IMR-90 (cell line): Measurements from ENCODE around the gene TMC3. TPM values are rescaled to one million over a fixed set of nuclear protein-coding genes. Genes with fewer than 3 reads are reported as not detected.
A peak's percentile ranks its signal among the peaks of the same experiment; 100 is the strongest.

Experiments
- ATAC-seq: fragments of 200-7000 bp; cut with Tn5 transposase; 2 replicates; pipeline ENCODE4 v1.9.1; 2020; ENCODE audit warnings: low read depth, mild to moderate bottlenecking, moderate library complexity
- BruUV-seq: library from RNA; stranded (reverse); fragments of 400-500 nt; replicated peaks from 2 replicates; lab custom pipeline; 2021; lab: Mats Ljungman, UMichigan
- CTCF ChIA-PET: fragments of 300-600 bp; formaldehyde crosslinking; extraction: SDS; loops from one replicate; lab custom pipeline; 2021; ENCODE audit warnings: antibody characterized with exemption; lab: Yijun Ruan, JAX
- POLR2A ChIA-PET: fragments of 300-600 bp; sonication (Branson Sonifier 250); formaldehyde crosslinking; loops from one replicate; lab custom pipeline; 2022; ENCODE audit warnings: antibody characterized with exemption; ENCODE audit not compliant: unreplicated experiment; lab: Charles Lee
- DNase-seq: peaks from one replicate; pipeline ENCODE4 v3.0.0; 2013
- H2AFZ ChIP-seq: replicated peaks from 2 replicates; pipeline ENCODE3; 2013; ENCODE audit warnings: low read length, mild to moderate bottlenecking; ENCODE audit not compliant: poor library complexity
- H2AK5ac ChIP-seq: 2 replicates; pipeline ENCODE4 v1.6.1; 2013; ENCODE audit warnings: low read depth, low read length, inconsistent platforms
- H2AK9ac ChIP-seq: replicated peaks from 2 replicates; pipeline ENCODE3; 2013; ENCODE audit warnings: mild to moderate bottlenecking, low read depth, low read length, moderate library complexity; ENCODE audit not compliant: poor library complexity
- H2BK120ac ChIP-seq: 2 replicates; pipeline ENCODE4 v1.6.1; 2013; ENCODE audit warnings: low read depth, low read length, inconsistent platforms
- H2BK15ac ChIP-seq: 3 replicates; pipeline ENCODE4 v1.6.1; 2013; ENCODE audit warnings: low read depth, low read length, inconsistent platforms
- H2BK20ac ChIP-seq: 2 replicates; pipeline ENCODE4 v1.6.1; 2013; ENCODE audit warnings: low read depth, mild to moderate bottlenecking, inconsistent platforms, low read length, moderate library complexity
- H2BK5ac ChIP-seq: 2 replicates; pipeline ENCODE4 v1.6.1; 2013; ENCODE audit warnings: mild to moderate bottlenecking, low read depth, low read length, inconsistent platforms; ENCODE audit not compliant: poor library complexity, severe bottlenecking
- H3K14ac ChIP-seq: replicated peaks from 2 replicates; pipeline ENCODE4 v1.6.1; 2013; ENCODE audit warnings: low read depth, low read length, inconsistent platforms
- H3K18ac ChIP-seq: 2 replicates; pipeline ENCODE4 v1.6.1; 2013; ENCODE audit warnings: low read depth, low read length, control low read depth
- H3K23ac ChIP-seq: 2 replicates; pipeline ENCODE4 v1.6.1; 2013; ENCODE audit warnings: low read depth, low read length, inconsistent platforms
- H3K27ac ChIP-seq: 2 replicates; pipeline ENCODE4 v1.5.1; 2013; ENCODE audit warnings: mild to moderate bottlenecking, control low read depth, low read length; ENCODE audit not compliant: insufficient read depth
- H3K27me3 ChIP-seq: 2 replicates; pipeline ENCODE4 v1.6.1; 2013; ENCODE audit warnings: low read length; ENCODE audit not compliant: control insufficient read depth, insufficient read depth
- H3K36me3 ChIP-seq: 2 replicates; pipeline ENCODE4 v1.6.1; 2013; ENCODE audit warnings: low read length, mixed read lengths; ENCODE audit not compliant: control insufficient read depth, insufficient read depth
- H3K4ac ChIP-seq: 2 replicates; pipeline ENCODE4 v1.6.1; 2013; ENCODE audit warnings: low read depth, low read length, inconsistent platforms
- H3K4me1 ChIP-seq: 2 replicates; pipeline ENCODE4 v1.6.1; 2013; ENCODE audit warnings: low read length, mixed read lengths; ENCODE audit not compliant: control insufficient read depth, insufficient read depth
- H3K4me2 ChIP-seq: 2 replicates; pipeline ENCODE4 v1.6.1; 2013; ENCODE audit warnings: low read depth, mild to moderate bottlenecking, control low read depth, low read length, moderate library complexity
- H3K4me3 ChIP-seq: 2 replicates; pipeline ENCODE4 v1.5.1; 2013; ENCODE audit warnings: low read depth, mild to moderate bottlenecking, control low read depth, low read length, moderate library complexity; ENCODE audit not compliant: insufficient read depth
- H3K56ac ChIP-seq: 2 replicates; pipeline ENCODE4 v1.6.1; 2013; ENCODE audit warnings: low read length, inconsistent platforms; ENCODE audit not compliant: insufficient read depth; ENCODE audit errors: extremely low read depth
- H3K79me1 ChIP-seq, 2 experiments: 2 replicates each; pipeline ENCODE4 v1.6.1; 2013; ENCODE audit warnings: low read length in 2 of 2, inconsistent platforms in 1 of 2, low read depth in 1 of 2
- H3K9ac ChIP-seq: 2 replicates; pipeline ENCODE4 v1.6.1; 2013; ENCODE audit warnings: low read depth, low read length, control low read depth
- H3K9me1 ChIP-seq: 2 replicates; pipeline ENCODE4 v1.6.1; 2013; ENCODE audit warnings: low read length, inconsistent platforms; ENCODE audit not compliant: insufficient read depth
- H3K9me3 ChIP-seq: 2 replicates; pipeline ENCODE4 v1.6.1; 2013; ENCODE audit warnings: low read length; ENCODE audit not compliant: control insufficient read depth, insufficient read depth
- H4K20me1 ChIP-seq: 2 replicates; pipeline ENCODE4 v1.6.1; 2013; ENCODE audit warnings: low read length, inconsistent platforms; ENCODE audit not compliant: insufficient read depth
- H4K5ac ChIP-seq: 2 replicates; pipeline ENCODE4 v1.6.1; 2013; ENCODE audit warnings: mild to moderate bottlenecking, low read depth, low read length, control low read depth
- H4K8ac ChIP-seq, 2 experiments: 2 replicates each; pipeline ENCODE4 v1.6.1; 2013; ENCODE audit warnings: low read depth in 2 of 2, low read length in 2 of 2, control low read depth in 1 of 2, inconsistent platforms in 1 of 2
- H4K91ac ChIP-seq: 2 replicates; pipeline ENCODE4 v1.6.1; 2013; ENCODE audit warnings: low read depth, low read length, inconsistent platforms; ENCODE audit not compliant: insufficient read depth
- BHLHE40 ChIP-seq: fragments of 150-350 bp; IDR thresholded peaks from 2 replicates; pipeline ENCODE4 v1.6.1; 2016; ENCODE audit warnings: mild to moderate bottlenecking, low read depth, low read length
- CEBPB ChIP-seq: IDR thresholded peaks from 2 replicates; pipeline ENCODE4 v1.6.1; 2012; ENCODE audit warnings: low read depth, low read length, improper control_type of control experiment
- CHD1 ChIP-seq: IDR thresholded peaks from 2 replicates; pipeline ENCODE4 v1.6.1; 2012; ENCODE audit warnings: low read depth, low read length, improper control_type of control experiment
- FOS ChIP-seq: fragments of 150-350 bp; IDR thresholded peaks from 2 replicates; pipeline ENCODE4 v1.6.1; 2016; ENCODE audit warnings: low read depth, low read length
- MAFK ChIP-seq: IDR thresholded peaks from 2 replicates; pipeline ENCODE4 v1.6.1; 2012; ENCODE audit warnings: low read depth, low read length, improper control_type of control experiment
- MAZ ChIP-seq: IDR thresholded peaks from 2 replicates; pipeline ENCODE4 v1.6.1; 2012; ENCODE audit warnings: low read depth, mild to moderate bottlenecking, low read length, improper control_type of control experiment, moderate library complexity, borderline replicate concordance
- POLR2A ChIP-seq: IDR thresholded peaks from 2 replicates; pipeline ENCODE4 v1.6.1; 2012; ENCODE audit warnings: mild to moderate bottlenecking, low read depth, low read length
- RAD21 ChIP-seq: IDR thresholded peaks from 2 replicates; pipeline ENCODE4 v1.6.1; 2012; ENCODE audit warnings: low read length, improper control_type of control experiment
- RCOR1 ChIP-seq: IDR thresholded peaks from 2 replicates; pipeline ENCODE4 v1.6.1; 2012; ENCODE audit warnings: mild to moderate bottlenecking, low read length, improper control_type of control experiment; ENCODE audit not compliant: insufficient replicate concordance
- RFX5 ChIP-seq: IDR thresholded peaks from 2 replicates; pipeline ENCODE4 v1.8.0; 2012; ENCODE audit warnings: low read depth, mild to moderate bottlenecking, low read length, moderate library complexity
- SMC3 ChIP-seq: fragments of 150-350 bp; IDR thresholded peaks from 2 replicates; pipeline ENCODE4 v1.6.1; 2016; ENCODE audit warnings: low read depth, mild to moderate bottlenecking, antibody characterized with exemption, low read length, moderate library complexity
- WGBS, 2 experiments: methylation state at CpG; one replicate each; pipeline versions ENCODE4 v1.1.5 to v1.1.7; 2013; ENCODE audit warnings: missing lambda C conversion rate in 2 of 2; ENCODE audit not compliant: insufficient read length in 1 of 2; ENCODE audit errors: extremely low coverage in 2 of 2; 5-methylcytosine and 5-hydroxymethylcytosine counted together
- dilution Hi-C: fragments of 300-500 bp; cut with HindIII; formaldehyde crosslinking; loops from one replicate; pipeline ENCODE4 v1.14.3; 2018; ENCODE audit warnings: low sequenced_read_pairs; ENCODE audit not compliant: unreplicated experiment
- in situ Hi-C: fragments of 300-500 bp; cut with MboI; formaldehyde crosslinking; loops from 3 replicates; pipeline ENCODE4 v1.14.3; 2019; ENCODE audit warnings: low sequenced_read_pairs, inconsistent platforms, mixed read lengths
- intact Hi-C: fragments of 100-400 bp; cut with micrococcal nuclease; formaldehyde crosslinking; loops from 2 replicates; pipeline ENCODE4 v1.10.0; 2022
- polyA plus RNA-seq, 3 experiments: library from polyadenylated mRNA; depleted of rRNA; stranded (reverse); fragments of >200 nt; gene quantifications; 2 replicates each; pipeline ENCODE4 v1.2.3, GENCODE V29; 2012; ENCODE audit warnings: low replicate concordance in 1 of 3
- total RNA-seq: library from RNA; depleted of rRNA; stranded (reverse); fragments of >200 nt; gene quantifications from 2 replicates; pipeline ENCODE4 v1.2.3, GENCODE V29; 2012
- TF ChIP-seq, protein P1 (sequence below): fragments of 150-350 bp; IDR thresholded peaks from 2 replicates; pipeline ENCODE4 v1.6.1; 2017; ENCODE audit warnings: mild to moderate bottlenecking, antibody characterized with exemption, low read length, low read depth
- TF ChIP-seq, protein P2 (sequence below): fragments of 150-350 bp; IDR thresholded peaks from 2 replicates; pipeline ENCODE4 v1.6.1; 2016; ENCODE audit warnings: low read depth, mild to moderate bottlenecking, low read length, moderate library complexity, borderline replicate concordance

TMC3 gene
- total and polyA plus RNA-seq, 2 of the 4 experiments (the other 2 are of a cell fraction) = not detected

DNA sequence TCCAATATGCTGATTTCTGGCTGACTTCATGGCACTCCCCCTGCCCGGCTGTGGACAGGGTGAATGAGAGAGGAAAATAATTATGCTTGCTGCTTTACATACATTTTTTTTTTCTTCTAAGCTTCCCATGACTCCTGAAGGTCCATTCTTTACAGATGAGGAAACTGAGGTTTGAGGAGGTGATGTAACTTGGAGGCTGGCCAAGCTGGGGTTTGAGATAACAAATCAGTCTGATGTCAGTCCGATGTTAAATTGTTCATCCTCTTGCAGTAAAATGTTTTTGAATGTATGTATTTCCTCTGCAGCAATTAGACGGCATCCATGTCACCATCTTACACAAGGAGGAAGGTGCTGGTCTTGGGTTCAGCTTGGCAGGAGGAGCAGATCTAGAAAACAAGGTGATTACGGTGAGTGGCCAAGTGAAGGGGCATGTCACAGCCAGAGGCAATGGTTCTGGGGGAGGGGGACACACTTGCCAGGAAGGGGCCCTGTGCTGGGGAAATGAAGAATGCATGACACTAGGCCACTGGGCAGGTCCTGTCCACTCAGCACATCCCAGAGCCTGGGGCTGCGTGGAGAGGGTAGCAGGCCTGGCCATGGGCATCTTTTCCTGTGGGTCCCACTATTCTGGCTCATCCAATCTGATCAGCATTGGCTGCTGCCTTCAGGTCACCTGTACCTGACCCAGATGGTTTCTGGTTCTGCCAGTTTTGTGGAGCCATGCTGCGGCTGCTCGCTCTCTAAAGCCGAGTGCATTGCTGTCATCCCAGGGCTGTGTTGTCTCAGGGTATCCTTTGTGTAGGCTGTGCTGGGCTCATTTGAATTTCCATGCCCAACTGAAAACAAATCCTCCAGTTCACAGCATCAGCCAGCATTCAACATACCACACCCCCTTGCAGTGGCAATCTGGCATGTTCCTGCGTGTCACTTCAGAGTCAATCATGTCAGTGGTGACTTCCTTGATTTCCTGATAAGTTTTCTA lies 70.5 kb downstream of the TMC3 start:
- ATAC-seq (peak; percentile 33; the same call in 1 of the 2 replicates), DNase-seq (peak; percentile 18)
- Histone ChIP-seq H2AK5ac (no peak overlapping the region), H3K27ac (no peak overlapping the region), H2BK5ac (peak overlapping the region; percentile 15), H3K36me3 (peaks cover 33% of the 10 kb centered on the region; the same call in 1 of the 2 replicates), H3K23ac (no peak overlapping the region), H3K79me1 (no peaks in the 10 kb centered on the region), H4K20me1 (no peaks in the 10 kb centered on the region), H3K18ac (peak overlapping the region; percentile 11; the same call in 1 of the 2 replicates), H3K9ac (no peak overlapping the region), H2BK15ac (no peak overlapping the region), H3K27me3 (no peaks in the 10 kb centered on the region), H2BK120ac (no peak overlapping the region; the same call in 1 of the 2 replicates), H3K9me1 (peaks cover 5% of the 10 kb centered on the region), H4K8ac (peak overlapping the region in 1 of 2 experiments; percentile 36; a peak in 1 of 4 replicates), H3K56ac (no peak overlapping the region), H3K9me3 (no peaks in the 10 kb centered on the region), H2AFZ (peak overlapping the region; percentile 15), H4K91ac (no peak overlapping the region), H4K5ac (no peak overlapping the region), H3K4me3 (no peak overlapping the region), H3K4me1 (peaks cover 4% of the 10 kb centered on the region), H2BK20ac (no peak overlapping the region), H3K4me2 (no peak overlapping the region), H3K4ac (peak overlapping the region; percentile 7; the same call in 1 of the 2 replicates), H2AK9ac (no peak overlapping the region), H3K14ac (no peak overlapping the region)
- in situ Hi-C loops (no loop called here), intact Hi-C loops (no loop called here), dilution Hi-C loops (no loop called here)
- CTCF ChIA-PET = interaction anchor here (0.7 to 1.6 kb wide), 2 partner anchors 33 to 1248 kb away, joined by 3 to 5 read pairs; no protein-coding TSS in a partner anchor
- BruUV-seq = no TSS peak
- POLR2A ChIA-PET = no interaction called here
- 73% methylated on average over 3 of the region's 9 CpGs; no CpG with 5 or more reads in 1 of the 2 experiments for WGBS, 2 experiments
- TF ChIP-seq SMC3 = no peak
- no peak for TF ChIP-seq CHD1
- TF ChIP-seq, protein P1, sequence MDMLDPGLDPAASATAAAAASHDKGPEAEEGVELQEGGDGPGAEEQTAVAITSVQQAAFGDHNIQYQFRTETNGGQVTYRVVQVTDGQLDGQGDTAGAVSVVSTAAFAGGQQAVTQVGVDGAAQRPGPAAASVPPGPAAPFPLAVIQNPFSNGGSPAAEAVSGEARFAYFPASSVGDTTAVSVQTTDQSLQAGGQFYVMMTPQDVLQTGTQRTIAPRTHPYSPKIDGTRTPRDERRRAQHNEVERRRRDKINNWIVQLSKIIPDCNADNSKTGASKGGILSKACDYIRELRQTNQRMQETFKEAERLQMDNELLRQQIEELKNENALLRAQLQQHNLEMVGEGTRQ = no peak
- TF ChIP-seq MAFK = no peak
- no peak for TF ChIP-seq CEBPB
- TF ChIP-seq POLR2A = no peak
- TF ChIP-seq FOS = no peak
- no peak for TF ChIP-seq RCOR1
- no peak for TF ChIP-seq MAZ
- TF ChIP-seq RFX5 = no peak
- no peak for TF ChIP-seq RAD21
- TF ChIP-seq, protein P2, sequence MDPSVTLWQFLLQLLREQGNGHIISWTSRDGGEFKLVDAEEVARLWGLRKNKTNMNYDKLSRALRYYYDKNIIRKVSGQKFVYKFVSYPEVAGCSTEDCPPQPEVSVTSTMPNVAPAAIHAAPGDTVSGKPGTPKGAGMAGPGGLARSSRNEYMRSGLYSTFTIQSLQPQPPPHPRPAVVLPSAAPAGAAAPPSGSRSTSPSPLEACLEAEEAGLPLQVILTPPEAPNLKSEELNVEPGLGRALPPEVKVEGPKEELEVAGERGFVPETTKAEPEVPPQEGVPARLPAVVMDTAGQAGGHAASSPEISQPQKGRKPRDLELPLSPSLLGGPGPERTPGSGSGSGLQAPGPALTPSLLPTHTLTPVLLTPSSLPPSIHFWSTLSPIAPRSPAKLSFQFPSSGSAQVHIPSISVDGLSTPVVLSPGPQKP = no peak
- TF ChIP-seq BHLHE40 = no peak
